ENCODE data around the gene ZKSCAN3.
"Not testable (repeated sequence)": the region's sequence is repeated elsewhere in the genome, so short reads cannot be mapped to it uniquely, and the experiment has no call there.

ZKSCAN3 gene

GRCh38 chr6:28373925-28374324 lies 24.2 kb downstream of the ZKSCAN3 start:
- no peak for DNase-seq (ENCODE audit: low spot score)

GRCh38 chr6:28377879-28378278 lies 28.1 kb downstream of the ZKSCAN3 start:
- DNase-seq (ENCODE audit: low spot score): no peak

DNA sequence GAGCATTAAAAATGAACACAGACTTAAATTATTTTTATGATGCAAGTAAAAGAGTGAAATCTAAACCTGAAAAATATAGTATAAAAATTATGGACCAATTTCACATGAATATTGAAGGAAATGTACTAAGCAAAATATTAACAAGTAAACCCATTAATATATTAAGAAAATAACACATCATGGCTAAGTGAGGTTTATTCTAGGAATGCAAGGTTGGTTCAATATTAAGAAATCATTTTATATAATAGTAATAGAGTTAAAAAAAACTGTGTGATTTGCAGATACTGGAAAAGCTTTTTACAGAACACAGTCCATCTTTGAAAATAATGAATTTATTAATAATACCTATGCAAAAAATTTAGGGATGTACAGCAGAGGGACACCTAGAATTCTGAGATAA lies 28.9 kb downstream of the ZKSCAN3 start:
- no peak for DNase-seq (ENCODE audit: low spot score)

- no peak for DNase-seq (ENCODE audit: low spot score)
These were observed 30.6 kb downstream of the ZKSCAN3 start for GRCh38 chr6:28380381-28380780.

- DNase-seq (ENCODE audit: low spot score): peak; percentile 91
These were observed 33.7 kb downstream of the ZKSCAN3 start for GRCh38 chr6:28383235-28384142.

GRCh38 chr6:28384143-28384533 lies 34.4 kb downstream of the ZKSCAN3 start:
- DNase-seq (ENCODE audit: low spot score): no peak

GRCh38 chr6:28390688-28391087 lies 40.9 kb downstream of the ZKSCAN3 start:
- DNase-seq (ENCODE audit: low spot score): no peak

- DNase-seq (ENCODE audit: low spot score): no peak
These were observed 44.3 kb downstream of the ZKSCAN3 start for GRCh38 chr6:28393912-28394662.

GRCh38 chr6:28395918-28396317 lies 46.2 kb downstream of the ZKSCAN3 start:
- no peak for DNase-seq (ENCODE audit: low spot score)

- peak; percentile 88 for DNase-seq (ENCODE audit: low spot score)
These were observed 49.8 kb downstream of the ZKSCAN3 start, which contains the start of gene ZSCAN12 for GRCh38 chr6:28399350-28400121. Gene ZSCAN12, minus strand, starts transcription at chr6:28399747. Its CDS starts 1,342 bp downstream, at chr6:28398405.

- DNase-seq (ENCODE audit: low spot score): no peak
These were observed 50.3 kb downstream of the ZKSCAN3 start for GRCh38 chr6:28400122-28400451.

DNA sequence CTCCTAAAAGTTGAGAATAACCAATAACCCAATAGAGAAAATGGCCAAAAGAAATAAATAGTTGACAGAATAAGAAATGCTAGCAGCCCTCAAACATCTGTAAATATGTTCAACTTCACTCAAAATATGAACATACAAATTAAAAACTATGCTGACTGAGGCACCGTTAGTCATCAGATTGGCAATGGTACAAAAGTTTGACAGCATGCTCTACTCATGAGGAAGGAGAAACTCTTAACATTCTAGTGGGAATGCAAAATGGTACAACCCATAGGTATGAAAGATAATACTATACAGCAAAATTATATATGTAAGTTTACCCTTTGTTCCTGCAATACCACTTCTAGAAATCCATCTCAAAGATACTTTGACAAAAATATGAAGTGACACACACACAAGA lies 51.4 kb downstream of the ZKSCAN3 start:
- DNase-seq (ENCODE audit: low spot score): no peak

- DNase-seq (ENCODE audit: low spot score): no peak
These were observed 52.5 kb downstream of the ZKSCAN3 start for GRCh38 chr6:28402197-28402596.

GRCh38 chr6:28403923-28404322 lies 54.2 kb downstream of the ZKSCAN3 start:
- DNase-seq (ENCODE audit: low spot score): not testable (repeated sequence)

GRCh38 chr6:28407401-28407800 lies 57.7 kb downstream of the ZKSCAN3 start:
- DNase-seq (ENCODE audit: low spot score): no peak

DNA sequence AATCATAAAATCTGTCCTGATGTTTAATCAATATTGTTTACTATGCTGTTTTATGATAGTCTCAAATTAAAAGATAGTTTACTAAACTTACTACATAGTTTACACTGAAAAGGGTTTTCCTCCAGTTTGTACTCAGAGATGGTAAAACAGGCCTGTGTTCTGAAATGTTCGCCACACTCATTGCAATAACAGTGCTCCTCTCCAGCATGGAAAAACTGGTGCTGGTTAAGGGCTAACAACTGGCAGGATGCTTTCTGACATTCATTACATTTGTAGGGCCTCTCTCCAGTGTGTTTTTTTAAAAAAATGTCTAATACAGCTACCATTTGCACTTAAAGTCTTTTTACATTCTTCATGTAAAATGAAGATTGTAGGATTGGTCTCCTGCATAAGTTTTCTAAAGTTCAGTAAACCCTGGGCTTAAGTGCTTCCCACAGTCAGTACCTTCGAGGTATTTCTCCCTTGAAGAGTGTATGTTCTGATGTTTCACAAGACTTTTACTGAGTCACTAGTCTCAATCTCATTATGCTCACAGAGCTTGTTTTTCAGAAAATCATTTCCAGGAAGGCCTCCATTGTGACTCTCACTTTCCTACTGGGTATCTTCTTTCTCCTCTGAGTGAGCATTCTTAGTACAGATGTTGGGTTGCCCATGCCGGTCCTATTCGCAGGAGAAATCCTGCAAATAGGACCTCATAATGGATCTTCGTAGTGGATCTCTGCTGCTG lies 58.5 kb downstream of the ZKSCAN3 start:
- no peak for DNase-seq (ENCODE audit: low spot score)

GRCh38 chr6:28410767-28411166 lies 61.0 kb downstream of the ZKSCAN3 start:
- DNase-seq (ENCODE audit: low spot score): no peak

DNA sequence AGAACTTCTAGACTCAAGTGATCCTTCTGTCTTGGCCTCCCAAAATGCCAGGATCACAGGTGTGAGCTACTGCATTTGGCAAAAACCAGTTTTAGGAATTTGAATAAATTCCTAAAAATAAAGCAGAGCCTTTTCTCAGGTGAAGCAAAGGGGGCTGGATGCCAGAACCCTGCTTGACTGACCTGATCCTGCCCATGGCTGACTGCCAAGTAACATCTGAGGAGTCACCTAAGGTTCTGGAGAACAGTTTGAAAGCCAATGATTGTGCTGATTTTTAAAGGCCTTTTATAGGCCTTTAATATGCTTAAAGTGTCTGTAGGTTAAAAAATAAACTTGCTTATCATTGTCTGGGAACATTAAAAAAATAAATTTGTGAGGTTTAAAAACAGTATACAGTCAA lies 63.9 kb downstream of the ZKSCAN3 start:
- no peak for DNase-seq (ENCODE audit: low spot score)
